HG03060 (cell line): ENCODE results near the gene KLHDC1.
A peak's percentile ranks its signal among the peaks of the same experiment; 100 is the strongest.
"Not testable (repeated sequence)": the region's sequence is repeated elsewhere in the genome, so short reads cannot be mapped to it uniquely, and the experiment has no call there.

Source experiments
- ATAC-seq: cut with Tn5 transposase; IDR thresholded peaks from one replicate; pipeline ENCODE4 v1.9.1; 2021; ENCODE audit warnings: low read depth, moderate number of reproducible peaks; ENCODE audit not compliant: unreplicated experiment

KLHDC1 gene

GRCh38 chr14:49692811-49693734 lies at the start of gene KLHDC1:
KLHDC1 (plus strand) TSS chr14:49693120; CDS start chr14:49693195, 75 bp downstream.
- ATAC-seq: no peak

- ATAC-seq: no peak
Measured at GRCh38 chr14:49653508-49653907, 39.4 kb upstream of the KLHDC1 start.

GRCh38 chr14:49654511-49654910 lies 38.4 kb upstream of the KLHDC1 start:
- no peak for ATAC-seq

GRCh38 chr14:49657500-49657899 lies 35.4 kb upstream of the KLHDC1 start:
- not testable (repeated sequence) for ATAC-seq

- ATAC-seq: no peak
Measured at GRCh38 chr14:49659526-49660455, 33.1 kb upstream of the KLHDC1 start.

GRCh38 chr14:49670475-49670874 lies 22.4 kb upstream of the KLHDC1 start:
- no peak for ATAC-seq

GRCh38 chr14:49673586-49673985 lies 19.3 kb upstream of the KLHDC1 start:
- ATAC-seq: no peak

GRCh38 chr14:49677643-49678042 lies 15.3 kb upstream of the KLHDC1 start:
- no peak for ATAC-seq

GRCh38 chr14:49679271-49679670 lies 13.6 kb upstream of the KLHDC1 start:
- no peak for ATAC-seq

- no peak for ATAC-seq
Measured at GRCh38 chr14:49686425-49686824, 6.5 kb upstream of the KLHDC1 start.

GRCh38 chr14:49687942-49688700 lies 4.8 kb upstream of the KLHDC1 start, which contains the start of gene POLE2:
POLE2 (minus strand) TSS chr14:49688214; CDS start chr14:49688203, 11 bp downstream.
- peak; percentile 64 for ATAC-seq

- no peak for ATAC-seq
Measured at GRCh38 chr14:49688701-49689030, 4.3 kb upstream of the KLHDC1 start.

- no peak for ATAC-seq
Measured at GRCh38 chr14:49691031-49691430, 1.9 kb upstream of the KLHDC1 start.

GRCh38 chr14:49692193-49692757 lies 645 bp upstream of the KLHDC1 start:
- no peak for ATAC-seq

- ATAC-seq: not testable (repeated sequence)
Measured at GRCh38 chr14:49693735-49694124, 810 bp downstream of the KLHDC1 start.

GRCh38 chr14:49702725-49703124 lies 9.8 kb downstream of the KLHDC1 start:
- no peak for ATAC-seq

GRCh38 chr14:49703965-49704364 lies 11.0 kb downstream of the KLHDC1 start:
- no peak for ATAC-seq

- ATAC-seq: not testable (repeated sequence)
Measured at GRCh38 chr14:49704471-49704870, 11.6 kb downstream of the KLHDC1 start.

GRCh38 chr14:49710993-49711392 lies 18.1 kb downstream of the KLHDC1 start:
- not testable (repeated sequence) for ATAC-seq

- no peak for ATAC-seq
Measured at GRCh38 chr14:49720744-49721143, 27.8 kb downstream of the KLHDC1 start.
